LNCAP (cell line): ENCODE data around the gene PATL2.

Experiments
- TF ChIP-seq, protein P1 (sequence below): fragments of 450-650 bp; IDR thresholded peaks from 2 replicates; pipeline ENCODE4 v1.5.1; 2017; ENCODE audit warnings: mild to moderate bottlenecking

The PATL2 gene

DNA sequence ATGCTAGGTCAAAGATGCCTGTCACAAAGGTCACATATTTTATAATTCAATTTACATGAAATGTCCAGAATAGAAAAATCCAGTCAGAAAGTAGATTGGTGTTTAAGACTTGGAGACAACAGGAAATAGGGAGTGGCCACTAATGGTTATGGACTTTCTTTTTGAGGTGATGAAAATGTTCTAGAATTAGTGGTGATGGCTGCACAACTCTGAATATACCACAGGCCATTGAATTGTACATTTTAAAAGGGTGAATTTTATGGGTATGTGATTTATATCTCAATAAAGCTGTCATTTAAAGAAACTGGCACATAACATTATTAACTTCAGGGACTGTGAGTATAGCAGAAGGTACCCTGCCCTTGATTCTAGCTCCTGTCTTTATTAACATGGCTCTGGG is 63.5 kb downstream of the PATL2 start:
- TF ChIP-seq, protein P1, sequence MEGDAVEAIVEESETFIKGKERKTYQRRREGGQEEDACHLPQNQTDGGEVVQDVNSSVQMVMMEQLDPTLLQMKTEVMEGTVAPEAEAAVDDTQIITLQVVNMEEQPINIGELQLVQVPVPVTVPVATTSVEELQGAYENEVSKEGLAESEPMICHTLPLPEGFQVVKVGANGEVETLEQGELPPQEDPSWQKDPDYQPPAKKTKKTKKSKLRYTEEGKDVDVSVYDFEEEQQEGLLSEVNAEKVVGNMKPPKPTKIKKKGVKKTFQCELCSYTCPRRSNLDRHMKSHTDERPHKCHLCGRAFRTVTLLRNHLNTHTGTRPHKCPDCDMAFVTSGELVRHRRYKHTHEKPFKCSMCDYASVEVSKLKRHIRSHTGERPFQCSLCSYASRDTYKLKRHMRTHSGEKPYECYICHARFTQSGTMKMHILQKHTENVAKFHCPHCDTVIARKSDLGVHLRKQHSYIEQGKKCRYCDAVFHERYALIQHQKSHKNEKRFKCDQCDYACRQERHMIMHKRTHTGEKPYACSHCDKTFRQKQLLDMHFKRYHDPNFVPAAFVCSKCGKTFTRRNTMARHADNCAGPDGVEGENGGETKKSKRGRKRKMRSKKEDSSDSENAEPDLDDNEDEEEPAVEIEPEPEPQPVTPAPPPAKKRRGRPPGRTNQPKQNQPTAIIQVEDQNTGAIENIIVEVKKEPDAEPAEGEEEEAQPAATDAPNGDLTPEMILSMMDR: no peak

DNA sequence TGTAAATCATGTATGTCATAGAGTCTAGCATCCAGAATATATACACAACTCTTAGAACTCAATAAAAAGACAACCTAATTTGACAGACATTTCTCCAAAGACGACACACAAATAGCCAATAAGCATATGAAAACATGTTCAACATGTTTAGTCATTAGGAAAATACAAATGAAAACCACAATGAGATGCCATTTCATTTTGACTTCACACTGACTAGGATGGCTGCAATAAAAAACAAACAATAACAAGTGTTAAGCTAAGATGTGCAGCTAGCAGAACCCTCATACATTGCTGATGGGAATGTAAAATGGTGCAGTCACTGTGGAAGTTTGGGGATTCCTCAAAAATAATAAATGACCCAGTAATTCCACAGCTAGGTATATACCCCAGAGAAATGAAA is 64.1 kb downstream of the PATL2 start:
- TF ChIP-seq, protein P1: no peak

- TF ChIP-seq, protein P1: no peak
These were observed 64.7 kb downstream of the PATL2 start for GRCh38 chr15:44646460-44646859.

DNA sequence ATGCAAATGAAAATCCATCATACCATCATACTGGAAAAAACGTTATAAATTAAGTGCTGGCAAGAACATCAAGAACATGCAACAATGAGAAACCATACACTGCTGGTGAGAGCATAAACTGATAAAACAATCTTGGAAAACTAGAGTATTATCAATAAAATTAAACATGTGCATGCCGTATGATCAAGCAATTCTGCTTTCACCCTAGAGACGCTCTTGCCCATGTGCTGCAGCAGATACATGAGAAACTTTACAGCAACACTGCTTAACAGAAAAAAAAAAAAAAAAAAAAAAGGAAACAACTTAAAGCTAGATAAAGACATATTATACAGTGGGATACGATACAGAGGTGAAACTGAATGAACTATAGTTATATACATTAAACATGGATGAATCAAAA is 69.5 kb downstream of the PATL2 start:
- TF ChIP-seq, protein P1: no peak

DNA sequence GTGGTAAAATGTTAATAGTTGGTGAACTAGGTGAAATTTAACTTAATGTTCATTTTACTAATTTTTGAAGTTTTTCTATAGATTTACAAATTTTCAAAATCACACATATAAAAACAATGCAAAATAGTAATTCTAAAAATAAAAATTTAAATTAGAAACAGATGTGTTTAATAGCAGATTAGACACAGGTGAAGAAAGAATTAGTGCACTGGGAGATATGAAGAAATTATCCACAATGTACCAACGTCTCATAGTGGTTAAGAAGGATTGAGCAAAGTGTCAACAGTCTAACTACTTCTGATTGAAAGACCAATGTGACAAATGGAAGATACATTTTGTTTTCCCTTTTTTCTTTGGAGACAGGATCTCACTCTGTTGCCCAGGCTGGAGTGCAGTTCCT is 74.1 kb downstream of the PATL2 start:
- TF ChIP-seq, protein P1: no peak

- TF ChIP-seq, protein P1: no peak
These were observed 77.5 kb downstream of the PATL2 start for GRCh38 chr15:44633603-44634002.

DNA sequence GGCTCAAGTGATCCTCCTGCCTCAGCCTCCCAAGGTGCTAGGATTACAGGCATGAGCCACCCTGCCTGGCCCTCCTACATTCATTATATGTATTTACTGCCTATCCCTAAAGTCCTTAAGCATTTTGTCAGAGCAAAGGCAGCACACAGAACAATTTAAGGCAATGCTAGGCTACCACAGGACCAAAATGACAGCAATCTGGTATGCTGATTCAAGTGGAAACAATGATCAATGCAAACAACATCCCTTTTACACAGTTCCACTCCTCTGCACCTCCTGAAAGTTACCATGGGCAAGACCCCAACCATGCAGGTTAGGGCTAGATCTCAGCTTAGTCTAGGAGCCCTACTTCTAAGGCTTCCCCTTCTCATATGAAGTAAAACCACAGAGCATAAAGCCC is 87.9 kb downstream of the PATL2 start:
- TF ChIP-seq, protein P1: no peak

- TF ChIP-seq, protein P1: no peak
These were observed 91.0 kb downstream of the PATL2 start for GRCh38 chr15:44620081-44620480.
